Mammary epithelial cell (primary cell): ENCODE data around the gene HBM.

ENCODE experiments used
- EZH2 ChIP-seq: IDR thresholded peaks from 2 replicates; pipeline ENCODE4 v1.6.1; 2012; ENCODE audit warnings: low read length, inconsistent platforms, borderline replicate concordance
- TF ChIP-seq, protein P1 (sequence below), 2 donors: IDR thresholded peaks in 1 of 2; conservative IDR thresholded peaks in 1 of 2; 2 replicates each; pipeline ENCODE4 v1.5.1; 2011 to 2012; ENCODE audit warnings: inconsistent platforms in 2 of 2, low read length in 2 of 2, mild to moderate bottlenecking in 2 of 2, control low read depth in 1 of 2, low read depth in 1 of 2; ENCODE audit not compliant: insufficient read depth in 1 of 2; ENCODE audit errors: extremely low read depth in 1 of 2

GRCh38 chr16:119835-120491 lies 45.8 kb upstream of the HBM start:
- no peak for TF ChIP-seq EZH2
- TF ChIP-seq, protein P1, sequence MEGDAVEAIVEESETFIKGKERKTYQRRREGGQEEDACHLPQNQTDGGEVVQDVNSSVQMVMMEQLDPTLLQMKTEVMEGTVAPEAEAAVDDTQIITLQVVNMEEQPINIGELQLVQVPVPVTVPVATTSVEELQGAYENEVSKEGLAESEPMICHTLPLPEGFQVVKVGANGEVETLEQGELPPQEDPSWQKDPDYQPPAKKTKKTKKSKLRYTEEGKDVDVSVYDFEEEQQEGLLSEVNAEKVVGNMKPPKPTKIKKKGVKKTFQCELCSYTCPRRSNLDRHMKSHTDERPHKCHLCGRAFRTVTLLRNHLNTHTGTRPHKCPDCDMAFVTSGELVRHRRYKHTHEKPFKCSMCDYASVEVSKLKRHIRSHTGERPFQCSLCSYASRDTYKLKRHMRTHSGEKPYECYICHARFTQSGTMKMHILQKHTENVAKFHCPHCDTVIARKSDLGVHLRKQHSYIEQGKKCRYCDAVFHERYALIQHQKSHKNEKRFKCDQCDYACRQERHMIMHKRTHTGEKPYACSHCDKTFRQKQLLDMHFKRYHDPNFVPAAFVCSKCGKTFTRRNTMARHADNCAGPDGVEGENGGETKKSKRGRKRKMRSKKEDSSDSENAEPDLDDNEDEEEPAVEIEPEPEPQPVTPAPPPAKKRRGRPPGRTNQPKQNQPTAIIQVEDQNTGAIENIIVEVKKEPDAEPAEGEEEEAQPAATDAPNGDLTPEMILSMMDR (conservative IDR thresholded peaks at IDR 0.05 in 1 of 2, IDR thresholded peaks at IDR 0.05 in 1 of 2; ENCODE audit: extremely low read depth in 1 of 2, insufficient read depth in 1 of 2, low read depth in 1 of 2, low read length in 2 of 2) = no peak
